Measurements from ENCODE around the gene CDV3. TPM values are rescaled to one million over a fixed set of nuclear protein-coding genes. Genes with fewer than 3 reads are reported as not detected.

Gene CDV3
- total RNA-seq, 2 donors from 2014 or later, result 126 to 142 TPM

DNA sequence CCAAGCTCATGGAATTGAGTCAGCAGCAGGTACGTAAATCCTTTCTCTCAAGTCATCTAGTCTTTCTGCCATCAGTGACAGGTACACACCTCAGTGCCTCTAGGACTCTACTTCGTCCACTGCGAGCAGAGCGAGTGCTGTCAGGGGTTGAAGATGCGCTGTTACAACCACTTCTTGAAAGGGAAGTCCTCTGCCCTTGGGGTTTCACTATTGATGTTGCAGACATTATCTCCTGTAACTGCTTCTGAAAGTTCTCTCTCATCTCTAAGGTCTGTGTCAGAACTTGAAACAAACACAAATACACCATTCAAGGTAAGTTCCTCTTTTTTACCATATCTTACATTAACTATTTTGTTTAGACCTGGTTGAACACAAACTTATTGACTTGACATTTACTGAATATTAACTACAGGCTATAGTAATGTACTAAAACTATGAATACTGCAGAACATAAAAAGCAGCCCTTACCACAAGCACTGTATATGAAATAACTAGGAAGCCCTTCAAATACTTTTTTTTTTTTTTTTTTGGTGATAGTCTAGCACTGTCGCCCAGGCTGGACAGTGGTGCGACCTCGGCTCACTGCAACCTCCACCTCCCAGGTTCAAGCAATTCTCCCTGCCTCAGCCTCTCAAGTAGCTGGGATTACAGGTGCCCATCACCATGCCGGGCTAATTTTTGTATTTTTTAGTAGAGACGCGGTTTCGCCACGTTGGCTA lies 46.7 kb downstream of the CDV3 start:
- no peak overlapping the region for H3K9ac ChIP-seq (ENCODE audit: low read depth in 2 of 2, low read length in 2 of 2)
- H3K27ac ChIP-seq, result no peak overlapping the region
- H3K9me3 ChIP-seq, result no peaks in the 10 kb centered on the region
- no peaks in the 10 kb centered on the region for H3K27me3 ChIP-seq
- no peak for TF ChIP-seq CTCF (IDR thresholded peaks at IDR 0.05)
- no peaks in the 10 kb centered on the region for H3K4me1 ChIP-seq
- no peak overlapping the region for H3K4me3 ChIP-seq
- DNase-seq, result no peak
- intact Hi-C loops (cut with DNase I), result no loop called here
- no peaks in the 10 kb centered on the region for H3K36me3 ChIP-seq

DNA sequence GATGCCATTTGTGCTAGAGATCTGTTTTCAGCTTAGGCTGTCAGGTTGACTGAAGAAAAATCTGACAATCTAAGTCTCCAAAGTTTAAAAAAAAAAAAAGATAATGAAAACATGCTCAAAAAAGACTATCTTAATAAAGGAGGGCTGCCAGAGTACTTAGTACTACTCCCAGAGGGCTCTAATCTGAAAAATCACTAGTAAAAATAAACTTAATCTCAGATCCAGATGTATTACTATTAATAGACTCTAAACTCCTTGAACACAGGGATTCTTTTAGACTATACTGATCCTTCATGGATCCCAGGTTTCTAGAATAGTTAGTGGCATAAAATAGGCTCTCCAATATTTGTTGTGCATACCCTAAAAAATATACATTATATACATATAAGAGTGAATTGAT lies 54.3 kb downstream of the CDV3 start:
- intact Hi-C loops (cut with DNase I), result no loop called here
- H3K36me3 ChIP-seq, result peaks cover 4% of the 10 kb centered on the region

DNA sequence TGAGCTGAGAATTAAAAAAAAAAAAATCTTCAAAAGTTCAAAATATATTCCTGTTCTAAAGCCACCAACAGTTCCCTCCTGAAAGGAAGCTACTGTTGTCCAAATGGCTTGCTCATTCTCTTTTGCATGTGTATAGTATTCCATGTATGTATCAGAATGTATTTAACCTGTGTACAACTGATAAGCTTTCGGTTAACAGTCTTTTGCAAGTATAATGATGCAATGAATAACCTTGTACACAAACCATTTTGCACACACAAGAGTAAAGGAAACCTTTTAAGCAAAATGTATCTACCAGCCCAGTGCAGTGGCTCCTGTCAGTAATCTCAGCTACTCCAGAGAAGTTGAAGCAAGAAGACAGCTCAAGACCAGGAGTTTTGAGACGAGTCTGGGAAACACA lies 55.7 kb downstream of the CDV3 start:
- Histone ChIP-seq H3K4me1 (no peaks in the 10 kb centered on the region), H3K36me3 (peaks cover 4% of the 10 kb centered on the region), H3K9me3 (no peaks in the 10 kb centered on the region), H3K27ac (no peak overlapping the region), H3K4me3 (no peak overlapping the region), H3K27me3 (no peaks in the 10 kb centered on the region), H3K9ac (ENCODE audit: low read depth in 2 of 2, low read length in 2 of 2) (no peak overlapping the region)
- no peak for TF ChIP-seq CTCF (IDR thresholded peaks at IDR 0.05)
- DNase-seq, result no peak
- intact Hi-C loops (cut with DNase I), result no loop called here

More for the DNA sequence above, 54.3 kb downstream of the CDV3 start:
- no peak overlapping the region for H3K27ac ChIP-seq
- TF ChIP-seq CTCF (IDR thresholded peaks at IDR 0.05), result no peak
- no peak overlapping the region for H3K4me3 ChIP-seq
- no peak for DNase-seq
- H3K9me3 ChIP-seq, result no peaks in the 10 kb centered on the region
- H3K9ac ChIP-seq (ENCODE audit: low read depth in 2 of 2, low read length in 2 of 2), result no peak overlapping the region
- H3K27me3 ChIP-seq, result no peaks in the 10 kb centered on the region
- no peaks in the 10 kb centered on the region for H3K4me1 ChIP-seq

DNA sequence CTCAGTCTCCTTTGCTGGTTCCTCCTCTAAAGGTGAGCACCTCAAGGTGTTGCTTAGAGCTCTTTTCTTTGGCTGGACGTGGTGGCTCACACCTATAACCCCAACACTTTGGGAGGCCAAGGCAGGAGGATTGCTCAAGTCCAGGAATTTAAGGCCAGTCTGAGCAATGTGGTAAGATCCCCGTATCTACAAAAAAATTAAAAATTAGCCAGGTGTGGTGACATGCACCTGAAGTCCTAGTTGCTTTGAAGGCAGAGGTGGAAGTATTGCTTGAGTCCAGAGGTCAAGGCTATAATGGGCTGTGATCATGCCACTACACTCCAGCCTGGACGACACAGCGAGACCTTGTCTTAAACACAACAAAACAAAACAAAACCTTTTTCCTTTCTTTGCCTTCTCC lies 60.0 kb downstream of the CDV3 start:
- Histone ChIP-seq H3K27ac (no peak overlapping the region), H3K4me1 (no peaks in the 10 kb centered on the region), H3K9ac (ENCODE audit: low read depth in 2 of 2, low read length in 2 of 2) (no peak overlapping the region), H3K9me3 (no peaks in the 10 kb centered on the region), H3K4me3 (no peak overlapping the region), H3K36me3 (peaks cover 9% of the 10 kb centered on the region), H3K27me3 (no peaks in the 10 kb centered on the region)
- TF ChIP-seq CTCF (IDR thresholded peaks at IDR 0.05), result no peak
- DNase-seq, result no peak
- intact Hi-C loops (cut with DNase I), result no loop called here

Other genes with a start within 250 kb of the CDV3 start
- gene BFSP2, start 173.6 kb upstream of the CDV3 start, total RNA-seq, result under 1 TPM in 1 of 2 donors, not detected in 1; 0.64 TPM
- 10 to 100 TPM; 21.7 to 34.6 TPM for gene TOPBP1, start 88.3 kb downstream of the CDV3 start, total RNA-seq
- gene TF, start 172.7 kb downstream of the CDV3 start, total RNA-seq, result 10 to 100 TPM in 1 of 2 donors, 1 to 10 TPM in 1; 3.2 to 18.6 TPM
- 10 to 100 TPM; 38.0 to 86.1 TPM for gene SRPRB, start 232.1 kb downstream of the CDV3 start, total RNA-seq

Data from colonic mucosa (tissue), 4 donors.